Ovary (tissue), 9 donors: ENCODE measurements around the gene IL12RB2. TPM values are rescaled to one million over a fixed set of nuclear protein-coding genes. Genes with fewer than 3 reads are reported as not detected.

ENCODE experiments used
- DNase-seq, 5 donors: peaks; one replicate each; pipeline ENCODE4 v3.0.0-alpha.2; 2019 to 2020
- H3K27ac ChIP-seq, 2 donors: fragments of 200-600 bp; one replicate each; pipeline versions ENCODE4 v1.5.1 to v1.8.0; 2019 to 2022
- H3K27me3 ChIP-seq: fragments of 200-600 bp; one replicate; pipeline ENCODE4 v1.8.0; 2022
- H3K36me3 ChIP-seq: fragments of 200-600 bp; sonication (generic); one replicate; pipeline ENCODE4 v1.5.1; 2019
- H3K4me1 ChIP-seq: one replicate; pipeline ENCODE4 v1.8.1; 2013; ENCODE audit warnings: mild to moderate bottlenecking, moderate library complexity; ENCODE audit not compliant: insufficient read depth
- H3K4me3 ChIP-seq: fragments of 200-600 bp; sonication (generic); one replicate; pipeline ENCODE4 v1.5.1; 2017
- H3K9me3 ChIP-seq, 2 donors: fragments of 200-600 bp in 1 of 2; sonication (generic) in 1 of 2; one replicate each; pipeline versions ENCODE4 v1.5.1 to v1.8.1; 2013 to 2019; ENCODE audit warnings: mild to moderate bottlenecking in 1 of 2, moderate library complexity in 1 of 2
- CTCF ChIP-seq, 3 donors: fragments of 450-650 bp in 2 of 3; fragments of 200-600 bp in 1 of 3; IDR thresholded peaks; one replicate each; pipeline versions ENCODE4 v1.5.1 to v1.8.0; 2016 to 2022; ENCODE audit warnings: antibody characterized with exemption in 3 of 3, mild to moderate bottlenecking in 1 of 3
- EP300 ChIP-seq: sonication (generic); formaldehyde crosslinking; IDR thresholded peaks from one replicate; pipeline ENCODE4 v1.6.1; 2017; ENCODE audit warnings: antibody characterized with exemption
- POLR2A ChIP-seq: fragments of 450-650 bp; IDR thresholded peaks from one replicate; pipeline ENCODE4 v1.6.1; 2017; ENCODE audit warnings: antibody characterized with exemption, mild to moderate bottlenecking, moderate library complexity
- WGBS, 3 donors: extraction: QIAGEN DNeasy Blood & Tissue Kit in 1 of 3; methylation state at CpG; one replicate each; pipeline versions ENCODE4 v1.1.5 to v1.1.7; 2013 to 2017; 5-methylcytosine and 5-hydroxymethylcytosine counted together
- intact Hi-C, 4 donors: fragments of 100-400 bp; cut with DNase I; formaldehyde crosslinking; loops; one replicate each; pipeline versions ENCODE4 v1.11.0 to v1.15.1; 2022 to 2023
- polyA plus RNA-seq, 2 donors: library from polyadenylated mRNA; stranded (reverse); fragments of 200-250 nt in 1 of 2; fragments of 350-450 nt in 1 of 2; fragmentation: Illumina TruSeq in 1 of 2; extraction: RNeasy Lipid Tissue Mini Kit (QIAGEN cat#74804) in 1 of 2; gene quantifications; one replicate each; pipeline ENCODE4 v1.2.3, GENCODE V29; 2013 to 2014
- total RNA-seq, 7 donors: library from RNA; depleted of rRNA in 2 of 7; stranded (reverse); fragments of >200 nt in 2 of 7; fragmentation: NEBNext Ultra II Directional in 3 of 7; extraction: Animal tissue kit (Norgen Biotek cat#: 25700) in 3 of 7; gene quantifications; one replicate each; pipeline versions ENCODE4 v1.1.0 to v1.2.4, GENCODE V29; 2016 to 2023
- donor health status: DM: no; HTN: no; CAD: no; lungs with moderate emphysema.
- donor health status: DM: no; HTN: no; CAD: no.
- donor health status: Bipolar disorder and iron deficiency.
- donor health status: DM: yes; HTN: yes; CAD: no.
- donor health status: DM: no; HTN: no; CAD: no.
- donor health status: DM: yes; HTN: yes; CAD: no.

IL12RB2 gene
- total and polyA plus RNA-seq, 9 donors = 0.02 to 1.8 (median 0.61) TPM; not detected in 2

GRCh38 chr1:67308136-67308535, 463 bp downstream of the IL12RB2 start:
- TF ChIP-seq POLR2A = no peak
- TF ChIP-seq EP300 = no peak
- TF ChIP-seq CTCF (IDR thresholded peaks at IDR 0.05) = no peak
- H3K36me3 ChIP-seq = no peaks in the 10 kb centered on the region
- DNase-seq = no peak
- peaks cover 5% of the 10 kb centered on the region for H3K4me1 ChIP-seq
- 34 to 40% (median 38%) methylated on average over 15 of the region's 15 CpGs for WGBS, 3 donors
- H3K4me3 ChIP-seq = no peak overlapping the region
- H3K9me3 ChIP-seq = no peaks in the 10 kb centered on the region
- H3K27me3 ChIP-seq = no peaks in the 10 kb centered on the region
- no peak overlapping the region for H3K27ac ChIP-seq
- intact Hi-C loops = no loop called here

GRCh38 chr1:67312615-67313014, 4.9 kb downstream of the IL12RB2 start:
- H3K36me3 ChIP-seq = no peaks in the 10 kb centered on the region
- H3K4me3 ChIP-seq = no peak overlapping the region
- no peak for DNase-seq
- H3K27me3 ChIP-seq = no peaks in the 10 kb centered on the region
- TF ChIP-seq EP300 (no peak), CTCF (IDR thresholded peaks at IDR 0.05) (no peak), POLR2A (no peak)
- 23 to 55% (median 29%) methylated on average over 2 of the region's 2 CpGs for WGBS, 3 donors
- intact Hi-C loops = no loop called here
- H3K4me1 ChIP-seq = no peaks in the 10 kb centered on the region
- H3K9me3 ChIP-seq = peaks cover 0 to 2% of the 10 kb centered on the region in 2 donors
- no peak overlapping the region for H3K27ac ChIP-seq

- Histone ChIP-seq H3K27me3 (no peaks in the 10 kb centered on the region), H3K4me3 (no peak overlapping the region), H3K27ac (no peak overlapping the region), H3K36me3 (no peaks in the 10 kb centered on the region), H3K9me3 (peaks cover 0 to 2% of the 10 kb centered on the region in 2 donors), H3K4me1 (no peaks in the 10 kb centered on the region)
- intact Hi-C loops = no loop called here
- no peak for DNase-seq
- TF ChIP-seq POLR2A (no peak), EP300 (no peak), CTCF (IDR thresholded peaks at IDR 0.05) (no peak)
- WGBS, 3 donors = 75 to 85% (median 84%) methylated on average over 8 of the region's 8 CpGs
Measured at GRCh38 chr1:67313934-67314671, 6.4 kb downstream of the IL12RB2 start.

- no peak for DNase-seq
- Histone ChIP-seq H3K36me3 (no peaks in the 10 kb centered on the region), H3K9me3 (peaks cover 0 to 2% of the 10 kb centered on the region in 2 donors), H3K27ac (no peak overlapping the region), H3K27me3 (no peaks in the 10 kb centered on the region), H3K4me1 (no peaks in the 10 kb centered on the region), H3K4me3 (no peak overlapping the region)
- intact Hi-C loops = no loop called here
- WGBS, 3 donors = 9 to 26% (median 13%) methylated on average over 5 of the region's 5 CpGs
- TF ChIP-seq EP300 = no peak
- TF ChIP-seq POLR2A = no peak
- no peak for TF ChIP-seq CTCF (IDR thresholded peaks at IDR 0.05)
Measured at GRCh38 chr1:67314696-67315095, 7.0 kb downstream of the IL12RB2 start.
